IPS DF 4.7 (cell line): ENCODE results near the gene USP31.

Experiments used
- DNase-seq: peaks from one replicate; pipeline ENCODE4 v3.0.0-alpha.2; 2013; ENCODE audit warnings: low spot score; ENCODE audit errors: extremely low read depth

The USP31 gene

DNA sequence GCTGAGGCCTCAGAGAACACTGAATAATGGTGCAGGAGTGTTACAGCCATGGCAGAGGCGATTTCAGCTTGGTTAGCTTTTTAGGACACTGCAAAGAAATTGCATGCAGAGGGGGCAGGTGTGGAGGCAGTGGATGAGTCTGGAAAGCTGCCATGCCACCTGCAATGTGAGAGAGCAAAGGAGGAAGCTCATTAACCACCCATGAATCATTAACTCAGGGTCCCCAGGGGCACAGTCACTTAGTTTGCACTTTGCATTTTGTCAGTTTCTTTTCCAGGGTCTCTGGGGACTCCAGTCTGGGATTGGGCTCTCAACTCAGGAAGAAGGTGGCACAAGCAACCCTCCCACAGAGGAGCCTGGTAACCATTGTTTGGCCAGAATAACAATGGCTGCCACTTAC lies 132.9 kb downstream of the USP31 start:
- no peak for DNase-seq

GRCh38 chr16:23015580-23015979 lies 133.7 kb downstream of the USP31 start:
- DNase-seq, result no peak

- DNase-seq, result no peak
These were observed 134.7 kb downstream of the USP31 start for GRCh38 chr16:23014592-23014991.
